GM19238 (cell line): ENCODE data around the gene CLTCL1.

Experiments
- DNase-seq: peaks from one replicate; pipeline ENCODE4 v3.0.0; 2011; ENCODE audit warnings: low spot score; ENCODE audit not compliant: insufficient read length

The CLTCL1 gene

DNA sequence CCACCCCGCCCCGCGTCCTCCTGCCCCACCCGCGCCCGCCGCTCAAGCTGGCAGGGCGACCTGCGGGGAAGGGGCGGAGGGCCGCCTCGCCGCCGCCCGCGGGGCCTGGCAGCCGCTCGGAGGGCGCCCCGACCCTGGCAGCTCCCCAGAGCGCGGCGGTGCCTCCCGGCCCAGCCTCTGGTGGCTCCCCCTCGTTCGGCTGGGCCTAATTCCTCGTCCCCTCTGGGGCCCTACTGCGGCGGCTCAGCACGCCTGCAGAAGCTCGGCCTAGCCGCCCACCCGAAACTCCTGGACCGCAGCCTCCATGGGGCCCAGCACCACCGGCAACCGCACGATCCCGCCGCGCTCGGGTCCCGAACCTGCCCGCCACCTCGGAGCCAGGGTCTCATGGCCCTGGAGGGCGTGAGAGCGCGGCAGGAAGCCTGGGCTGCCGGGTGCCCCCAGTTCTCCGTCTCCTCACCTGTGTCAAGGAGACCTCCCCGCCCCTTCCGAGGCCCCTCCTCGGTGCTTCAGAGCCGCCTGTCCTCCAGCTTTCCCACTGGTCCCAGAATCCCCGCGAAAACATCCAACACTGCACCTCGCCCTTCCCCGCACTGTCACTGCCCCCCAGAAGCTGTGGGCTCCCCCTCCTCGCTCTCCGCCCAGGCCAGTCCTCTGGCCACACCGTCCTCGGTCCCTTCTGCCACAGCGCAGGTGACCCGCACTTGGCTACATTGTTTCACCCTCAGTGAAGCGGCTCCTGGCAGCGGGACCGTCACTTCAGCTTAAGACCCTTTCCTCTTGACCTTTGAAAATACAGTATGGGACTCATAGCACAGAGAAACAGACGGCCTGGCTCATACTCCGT lies 140.8 kb downstream of the CLTCL1 start:
- DNase-seq: no peak

DNA sequence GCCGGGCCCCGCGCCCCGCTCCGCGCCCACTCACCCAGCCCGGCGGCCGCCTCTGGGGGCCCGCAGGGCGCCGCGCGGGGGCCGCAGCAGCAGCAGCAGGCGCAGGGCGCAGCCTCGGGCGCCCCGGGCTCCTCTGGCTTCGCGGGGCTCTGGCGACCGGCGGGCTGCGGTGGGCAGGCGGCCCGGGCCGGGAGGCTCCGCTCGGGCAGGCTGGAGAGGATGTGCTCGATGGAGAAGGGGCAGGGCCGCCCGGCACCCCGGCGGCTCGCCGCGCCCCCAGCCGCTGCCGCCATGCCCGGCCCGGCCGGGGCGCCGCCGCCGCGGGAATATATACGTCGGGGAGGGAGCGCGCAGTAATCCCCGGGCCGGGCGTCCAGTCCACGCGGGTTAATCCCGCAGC lies 141.5 kb downstream of the CLTCL1 start, which contains the start of gene GSC2:
GSC2 (minus strand) TSS at position 302 of the 400 bp plus-strand sequence; CDS start at position 293, 9 bp downstream.
- no peak for DNase-seq

DNA sequence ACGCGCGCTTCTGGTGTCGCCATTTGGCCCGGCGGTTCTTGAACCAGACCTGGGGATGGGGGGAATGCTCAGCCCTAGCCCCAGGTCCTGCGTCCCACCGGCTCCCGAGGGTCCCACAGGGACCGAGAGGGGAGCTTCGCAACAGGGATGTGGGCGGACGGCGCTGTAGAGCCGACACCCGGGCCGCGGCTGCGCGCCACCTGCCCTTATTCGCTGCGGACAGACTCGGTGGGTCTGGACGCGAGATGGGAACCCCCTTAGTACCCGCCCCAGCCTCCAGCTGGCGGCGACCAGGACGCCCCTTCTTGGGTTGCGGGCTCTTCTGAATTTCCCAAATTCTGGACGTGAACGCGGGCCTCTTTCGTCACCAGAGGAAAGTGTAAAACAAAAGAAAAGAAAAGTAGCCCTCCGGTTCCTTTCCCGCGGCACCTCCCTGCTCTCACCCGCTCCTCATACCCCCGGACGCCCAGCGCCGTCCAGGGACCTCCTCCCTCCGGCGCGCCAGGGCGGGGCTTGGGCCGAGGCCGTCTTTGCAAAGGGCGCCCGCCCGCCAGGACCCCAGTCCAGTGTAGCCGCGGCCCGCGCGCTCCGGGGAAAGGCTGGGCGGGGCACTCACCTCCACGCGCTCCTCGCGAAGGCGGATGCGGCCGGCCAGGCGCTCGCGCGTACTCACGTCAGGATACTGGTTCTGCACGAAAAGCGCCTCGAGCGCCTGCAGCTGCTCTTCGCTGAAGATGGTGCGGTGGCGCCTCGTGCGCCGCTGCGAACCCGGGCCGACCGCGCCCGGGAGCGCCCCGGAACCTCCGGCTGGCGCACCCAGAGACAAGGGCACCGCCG lies 142.3 kb downstream of the CLTCL1 start:
- DNase-seq: no peak

DNA sequence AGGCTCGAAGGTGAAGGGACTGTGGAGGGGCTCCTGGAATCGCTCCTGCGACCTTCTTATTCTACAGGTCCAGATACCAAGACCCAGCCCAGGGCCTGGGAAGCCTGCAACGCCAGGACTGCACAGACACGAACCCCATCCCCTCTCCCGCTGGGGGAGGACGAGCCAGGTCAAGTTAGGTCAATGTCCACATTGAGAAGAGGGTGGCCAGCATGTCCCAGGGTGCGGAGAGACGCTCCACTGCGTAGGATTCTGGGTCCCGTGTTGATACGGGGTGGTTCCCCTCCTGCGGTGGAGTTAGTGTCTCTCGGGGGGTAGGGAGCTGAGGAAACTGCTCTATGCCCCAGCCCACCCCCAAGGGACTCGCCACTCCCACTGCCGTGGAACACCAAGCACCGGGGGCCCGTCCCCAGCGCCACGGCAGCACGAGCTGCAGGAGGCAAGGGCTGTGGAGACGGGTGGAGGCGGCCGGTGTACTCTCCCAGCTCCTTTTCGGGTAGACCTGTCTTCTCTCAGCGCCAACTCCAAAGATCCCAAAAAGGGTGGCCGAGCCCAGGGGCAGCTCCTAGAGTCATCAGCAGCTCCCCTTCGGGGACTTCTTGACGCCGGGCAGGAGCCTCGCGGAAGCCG lies 143.0 kb downstream of the CLTCL1 start:
- no peak for DNase-seq

DNA sequence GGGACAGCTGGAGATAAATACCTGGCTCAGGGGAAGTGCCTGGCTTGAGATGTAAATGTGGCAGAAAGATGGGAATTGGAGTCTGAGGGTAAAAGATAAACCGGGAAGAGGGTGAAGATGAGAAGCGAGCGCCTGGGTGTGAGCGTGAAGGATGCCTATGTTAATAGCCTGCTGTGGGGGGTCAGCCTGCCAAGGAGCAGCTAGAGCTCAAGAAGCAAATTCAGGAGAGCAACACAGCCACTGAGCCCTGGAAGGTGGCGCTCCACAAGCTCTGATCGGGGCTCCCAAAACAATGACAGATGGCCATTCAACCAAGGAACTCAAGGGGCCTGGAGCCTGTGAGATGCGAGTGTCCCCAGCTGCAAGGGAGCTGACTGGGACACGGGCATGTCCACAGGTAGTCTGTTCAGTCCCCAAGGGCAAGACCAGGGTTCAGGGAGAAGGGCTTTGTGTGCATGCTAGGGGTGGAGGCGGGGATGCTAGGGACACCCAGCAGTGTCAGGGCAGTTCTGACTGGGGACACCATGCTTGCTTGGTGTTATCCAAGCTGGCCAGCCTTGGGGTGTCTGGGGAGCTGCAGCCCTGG lies 144.2 kb downstream of the CLTCL1 start:
- DNase-seq: no peak

DNA sequence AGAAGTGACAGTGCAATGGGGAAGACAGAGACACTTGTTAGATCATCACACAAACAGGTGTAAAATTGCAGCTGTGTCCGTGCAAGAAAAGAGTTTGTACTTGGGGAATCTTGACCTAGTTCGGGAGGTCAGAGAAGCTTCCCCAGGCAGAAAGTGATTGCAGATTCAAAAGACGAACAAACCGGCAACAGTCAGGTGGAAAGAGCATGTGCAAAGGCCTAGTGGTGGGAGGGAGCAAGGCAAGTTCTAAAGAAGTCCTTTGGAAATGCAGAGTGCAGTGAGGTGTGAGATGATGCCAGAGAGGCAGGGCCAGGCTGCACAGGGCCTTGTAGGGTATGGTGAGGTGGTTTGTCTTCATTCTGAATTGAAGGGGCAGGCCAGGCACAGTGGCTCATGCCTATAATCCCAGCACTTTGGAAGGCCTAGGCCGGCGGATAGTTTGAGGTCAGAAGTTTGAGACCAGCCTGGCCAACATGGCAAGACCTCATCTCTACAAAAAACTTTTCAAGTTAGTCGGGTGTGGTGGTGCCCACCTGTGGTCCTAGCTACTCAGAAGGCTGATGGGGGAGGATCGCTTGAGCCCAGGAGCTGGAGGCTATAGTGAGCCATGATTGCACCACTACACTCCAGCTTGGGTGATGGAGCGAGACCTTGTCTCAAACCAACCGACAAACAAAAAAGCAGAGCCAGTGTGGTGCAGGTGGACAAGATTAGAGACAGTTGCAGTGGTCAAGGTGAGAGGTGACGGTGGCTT lies 145.1 kb downstream of the CLTCL1 start:
- no peak for DNase-seq

DNA sequence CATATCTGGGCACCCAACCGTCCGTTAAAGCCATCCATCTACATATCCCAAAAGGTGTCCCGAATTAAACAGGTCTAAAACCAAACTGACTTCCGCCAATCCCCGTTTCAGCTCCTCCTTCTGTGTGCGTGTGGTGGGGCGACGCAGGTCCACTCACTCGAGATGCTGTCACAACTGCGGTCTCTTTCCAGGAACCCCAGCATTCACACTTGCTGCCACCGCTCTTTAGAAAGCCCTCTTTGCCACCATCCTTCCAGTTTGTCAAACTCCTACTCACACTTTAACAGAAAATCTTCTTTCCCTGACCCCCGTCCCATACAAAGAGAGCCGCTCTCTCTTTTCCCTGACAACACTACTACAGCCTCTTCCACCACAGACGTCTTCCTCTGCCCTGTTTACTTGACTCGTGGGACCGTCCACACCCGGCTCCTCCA lies 147.5 kb downstream of the CLTCL1 start:
- DNase-seq: peak; percentile 41

DNA sequence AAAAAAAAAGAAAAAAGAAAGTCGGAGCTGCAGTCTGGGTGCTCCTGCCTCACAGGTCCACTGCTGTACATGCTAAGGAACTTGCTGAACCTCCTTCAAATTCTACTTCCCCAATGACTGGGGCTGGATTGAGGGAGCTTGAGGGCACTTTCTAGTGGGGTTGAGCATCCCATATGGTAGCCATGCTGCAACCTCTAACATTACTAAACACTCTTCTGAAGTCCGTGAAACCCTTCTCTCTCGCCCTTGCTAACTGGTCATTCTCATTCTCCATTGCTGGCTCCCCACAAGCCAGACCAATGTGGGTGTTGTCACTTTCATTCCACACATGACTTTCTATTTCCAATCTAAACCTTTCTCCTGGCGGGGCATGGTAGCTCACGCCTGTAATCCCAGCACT lies 148.3 kb downstream of the CLTCL1 start:
- DNase-seq: no peak

DNA sequence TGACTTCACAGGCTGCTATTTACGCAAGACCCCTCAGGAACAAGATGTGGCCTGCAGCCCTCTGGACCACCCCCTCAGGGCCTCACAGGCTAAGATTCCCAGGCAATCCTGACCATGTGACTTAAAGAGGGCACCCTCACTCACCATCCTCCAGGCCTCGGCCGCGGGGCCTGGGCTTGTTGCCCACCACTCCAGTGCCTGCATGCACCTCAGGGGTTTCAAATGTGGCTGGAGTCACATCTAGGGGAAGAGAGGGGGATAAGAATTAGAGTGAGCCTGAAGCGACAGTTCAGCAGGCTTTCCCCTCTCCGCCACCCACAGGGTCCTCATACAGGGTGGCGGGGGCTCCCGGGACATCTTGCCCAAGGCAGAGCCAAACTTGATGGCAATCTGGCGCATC lies 149.1 kb downstream of the CLTCL1 start:
- no peak for DNase-seq

DNA sequence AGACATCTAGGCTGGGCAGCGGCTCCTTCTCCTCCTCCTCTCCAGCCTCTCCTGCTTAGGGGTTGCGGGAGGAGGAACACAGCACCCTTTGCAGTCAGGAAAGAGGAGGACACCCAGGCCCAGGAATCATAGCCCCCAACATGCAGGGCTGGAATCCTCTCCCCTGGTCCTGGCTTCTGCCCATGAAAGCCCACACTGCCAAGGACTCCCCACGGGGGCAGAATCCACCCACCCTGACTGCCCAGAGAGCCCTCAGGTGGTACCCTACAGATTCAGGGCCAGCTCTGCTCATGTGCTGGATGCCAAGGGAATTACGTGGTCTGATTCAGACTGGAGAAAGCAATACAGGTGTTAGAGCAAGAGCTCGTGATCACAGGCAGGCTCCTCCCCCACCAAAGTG lies 151.5 kb downstream of the CLTCL1 start:
- DNase-seq: no peak

DNA sequence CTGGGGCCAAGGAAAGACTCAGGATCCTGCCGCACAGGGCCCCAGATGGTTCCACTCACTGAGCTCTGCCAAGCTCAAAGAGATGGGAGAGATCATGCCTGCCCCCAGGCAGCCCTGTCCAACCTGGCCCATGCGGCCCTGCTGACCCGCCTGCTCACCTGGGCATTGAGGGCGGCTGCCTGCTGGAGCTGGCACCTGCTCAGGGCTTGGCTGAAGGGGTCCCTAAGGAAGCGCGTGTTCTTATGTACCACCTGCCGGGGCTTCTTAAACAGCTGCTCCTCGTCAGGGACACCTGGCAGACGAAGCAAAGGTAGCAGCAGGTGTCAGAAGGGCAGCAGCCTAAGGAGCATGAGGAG lies 152.5 kb downstream of the CLTCL1 start:
- no peak for DNase-seq

DNA sequence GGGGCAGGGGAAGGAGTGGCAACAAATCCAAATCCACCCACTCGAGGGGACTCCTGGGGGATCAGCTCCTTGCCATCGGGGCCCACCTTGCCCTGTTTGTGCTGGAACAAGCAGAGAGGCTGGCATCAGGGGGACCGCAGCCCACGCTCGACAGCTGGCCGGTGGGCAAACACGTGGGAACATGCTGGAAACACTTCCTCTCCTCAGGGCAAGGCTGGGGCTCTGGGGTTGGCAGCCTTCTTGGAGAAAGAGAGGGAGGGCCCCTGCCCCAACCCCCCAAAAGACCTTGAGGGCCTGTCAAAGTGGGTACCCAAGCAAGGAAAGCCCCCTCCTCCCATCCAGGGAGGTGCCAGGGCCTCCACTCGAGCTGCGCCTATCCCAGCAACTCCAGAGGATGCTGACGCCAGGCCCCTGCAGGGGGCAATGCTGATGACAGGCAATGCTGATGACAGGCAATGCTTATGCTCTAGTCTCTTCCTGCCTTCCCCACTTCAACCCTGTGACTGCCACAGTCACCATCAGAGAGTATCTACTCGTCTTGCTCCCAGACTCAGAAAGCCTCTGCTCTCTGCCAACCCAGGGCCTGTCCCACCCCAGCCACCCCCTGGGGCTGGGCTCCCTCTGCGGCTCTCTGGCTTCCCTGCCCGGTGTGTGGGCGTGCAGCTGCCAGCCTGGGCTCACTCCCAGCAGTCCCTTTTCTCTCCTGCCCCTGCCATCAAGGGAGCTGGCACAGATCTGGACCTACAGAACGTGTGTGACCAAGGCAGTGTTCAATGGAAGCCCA lies 153.1 kb downstream of the CLTCL1 start:
- DNase-seq: no peak

DNA sequence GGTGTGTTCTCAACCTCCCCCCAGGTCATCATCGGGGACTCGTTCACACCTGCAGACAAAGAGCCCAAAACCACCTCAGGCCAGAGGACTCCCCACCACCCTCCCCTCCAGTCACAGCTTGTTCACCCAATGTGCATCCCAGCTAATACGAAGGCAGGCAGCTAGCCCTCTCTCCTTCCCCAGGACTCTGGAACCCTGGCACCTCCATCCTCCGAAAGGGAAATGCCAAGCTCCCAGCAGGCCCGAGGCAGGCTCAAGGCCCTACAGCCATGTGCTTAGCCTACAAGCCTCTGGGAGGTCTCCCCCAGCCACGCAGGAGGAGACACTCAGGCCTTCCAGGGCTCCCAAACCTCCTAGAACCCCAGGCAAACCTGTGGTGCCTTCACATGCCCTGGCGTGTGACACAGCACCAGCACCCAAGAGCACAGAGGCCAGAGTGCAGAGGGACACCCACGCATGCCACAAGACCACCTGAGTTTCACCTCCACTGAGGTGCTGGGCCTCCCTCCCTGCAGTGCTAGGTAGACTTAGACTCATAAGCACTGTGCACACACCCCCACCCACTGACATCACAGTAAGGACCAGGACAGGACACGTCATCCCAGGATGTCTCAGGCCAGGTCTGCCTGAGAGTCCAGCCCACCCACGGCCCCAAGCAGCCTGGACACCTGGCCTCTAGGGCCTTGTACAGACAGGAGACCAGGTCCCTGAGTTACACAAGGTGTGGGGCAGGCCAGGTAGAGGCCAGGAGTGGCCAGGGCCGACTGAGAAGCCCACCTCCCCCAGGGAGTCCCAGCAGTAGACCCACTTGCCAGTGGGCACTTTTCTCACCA lies 153.9 kb downstream of the CLTCL1 start:
- DNase-seq: no peak

DNA sequence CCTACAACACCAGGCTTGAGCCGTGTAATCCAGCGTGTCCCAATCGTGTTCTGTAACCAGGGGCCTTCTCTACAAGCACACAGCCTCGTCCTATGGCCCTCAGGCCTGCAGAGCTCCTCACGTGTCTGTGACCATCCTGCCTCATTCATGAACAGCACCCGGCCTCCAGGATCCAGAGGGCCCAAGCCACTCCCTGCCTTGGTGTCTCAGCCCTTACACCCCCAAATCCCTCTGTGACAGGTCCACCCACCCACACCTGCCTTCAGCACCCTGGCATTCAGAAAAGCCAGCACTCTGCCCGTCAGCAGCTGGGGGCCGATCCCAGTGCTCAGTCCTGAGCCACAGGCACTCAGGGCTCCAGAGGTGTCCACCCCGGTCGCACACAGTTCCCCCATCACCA lies 154.6 kb downstream of the CLTCL1 start:
- no peak for DNase-seq

DNA sequence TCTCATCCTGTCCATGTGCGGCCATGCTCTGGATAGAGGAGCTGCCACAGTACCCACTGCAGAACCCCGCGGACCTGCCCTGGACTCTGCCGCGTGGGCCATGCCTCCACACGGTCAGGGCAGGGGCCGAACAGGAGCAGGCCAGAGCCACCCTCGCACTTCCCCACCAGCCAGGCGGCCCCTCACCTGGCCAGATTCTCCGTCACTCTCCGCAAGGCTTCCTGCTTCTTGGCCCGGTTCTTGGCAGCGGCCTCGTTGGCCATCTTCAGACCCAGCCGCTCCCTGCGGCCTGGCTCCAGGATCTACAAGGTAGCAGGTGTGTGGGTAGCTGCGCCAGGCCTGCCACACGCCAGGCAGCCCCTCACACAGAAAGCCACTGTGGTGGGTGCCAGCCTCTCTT lies 156.6 kb downstream of the CLTCL1 start:
- DNase-seq: no peak

DNA sequence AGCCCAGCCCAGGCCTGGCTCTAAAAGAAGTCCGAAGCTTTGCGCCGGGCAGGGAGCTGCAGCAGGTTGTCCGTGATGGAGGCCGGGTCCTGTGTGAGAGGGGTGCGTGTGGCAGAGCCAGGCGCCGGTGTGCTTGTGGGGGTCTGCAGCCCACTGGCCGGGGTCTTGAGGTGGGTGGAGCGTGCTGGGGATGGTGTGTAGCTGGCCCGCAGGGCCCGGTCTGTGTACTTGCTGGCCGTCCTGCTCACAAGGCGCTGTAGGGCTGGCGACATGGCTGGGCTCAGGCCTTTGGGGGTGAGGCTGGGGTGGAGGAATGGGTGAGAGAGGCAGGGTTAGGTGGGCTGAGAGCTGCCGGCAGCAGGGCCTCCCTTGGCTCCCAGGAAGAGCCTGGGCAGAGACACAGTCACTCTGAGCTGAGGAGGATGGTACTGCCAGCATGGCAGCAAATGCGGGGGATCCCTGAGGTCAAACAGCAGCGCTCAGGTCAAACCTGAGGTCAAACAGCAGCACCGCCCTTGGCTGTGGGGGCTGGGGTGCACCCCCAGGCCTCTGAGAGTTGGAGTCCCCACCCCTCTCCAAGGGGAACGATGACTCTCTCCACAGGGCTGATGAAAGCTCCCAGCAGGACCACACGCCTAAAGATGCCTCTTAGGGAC lies 157.2 kb downstream of the CLTCL1 start:
- no peak for DNase-seq

DNA sequence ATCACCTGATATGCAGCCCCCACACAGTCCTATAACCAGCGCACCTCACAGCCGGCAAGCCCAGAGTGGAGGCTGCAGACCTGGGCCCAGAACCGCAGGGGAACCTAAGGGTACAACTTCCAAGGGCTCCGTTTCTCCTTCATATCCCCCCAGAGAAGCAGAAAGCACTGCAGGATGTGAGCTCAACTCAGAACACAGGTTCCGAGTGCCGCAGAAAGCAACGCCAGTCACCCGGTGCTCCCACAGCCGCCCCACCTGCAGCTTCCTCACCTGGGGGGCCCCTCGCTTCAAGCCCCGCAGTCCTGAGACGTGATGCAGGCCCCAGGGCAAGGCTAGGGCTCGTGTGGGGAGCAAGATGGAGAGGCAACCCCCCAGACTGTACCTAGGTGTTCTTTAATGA lies 158.0 kb downstream of the CLTCL1 start:
- DNase-seq: no peak

DNA sequence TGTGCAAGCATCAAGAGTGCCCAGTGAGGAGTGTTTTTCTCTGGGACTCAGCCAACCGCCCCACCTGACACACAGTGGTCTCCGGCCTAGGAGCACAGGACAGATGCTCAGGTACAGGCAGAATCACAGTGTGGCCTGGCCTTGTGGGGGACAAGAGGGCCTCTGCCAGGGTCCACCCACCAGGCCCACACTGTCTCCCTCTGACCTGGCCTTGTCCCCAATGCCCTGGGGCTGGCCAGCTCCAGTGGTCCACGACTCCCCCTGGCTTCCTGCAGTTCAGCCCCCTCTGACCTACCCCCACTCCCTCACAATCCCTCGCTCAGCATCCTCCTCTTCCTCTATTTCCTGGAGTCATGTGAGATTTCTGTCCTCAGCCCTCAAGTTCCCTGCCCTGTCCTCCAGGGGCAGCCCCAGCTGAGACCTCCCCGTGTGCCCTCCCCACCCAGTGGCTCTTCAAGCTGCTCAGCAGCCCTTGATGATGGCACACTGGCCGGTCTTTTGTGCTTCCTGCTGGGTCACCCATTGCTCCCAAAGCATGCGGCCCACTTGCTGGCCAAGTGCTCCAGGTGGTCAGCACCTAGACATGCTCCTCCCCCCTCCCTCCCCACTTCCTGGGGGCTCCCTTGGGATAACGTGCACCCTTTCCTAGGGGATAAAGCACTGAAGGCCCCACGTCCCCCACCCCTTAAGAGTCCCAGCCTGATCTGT lies 158.7 kb downstream of the CLTCL1 start:
- no peak for DNase-seq
